Measurements from ENCODE around the gene ACP5. TPM values are rescaled to one million over a fixed set of nuclear protein-coding genes. Genes with fewer than 3 reads are reported as not detected.

ACP5 gene
- 0.79 and 2.1 TPM in 2 replicates for total RNA-seq

GRCh38 chr19:11577451-11578257 lies at the start of gene ACP5:
Gene ACP5, minus strand, starts transcription at chr19:11577645. Its CDS starts 328 bp downstream, at chr19:11577317.

GRCh38 chr19:11597202-11598102 lies 20.0 kb upstream of the ACP5 start, which contains the start of gene ZNF627:
Gene ZNF627, plus strand, starts transcription at chr19:11597483. Its CDS starts 145 bp downstream, at chr19:11597628.

GRCh38 chr19:11558881-11559828 lies 18.3 kb downstream of the ACP5 start, which contains the start of gene ELOF1:
Gene ELOF1, minus strand, starts transcription at chr19:11559230. Its CDS starts 4,883 bp downstream, at chr19:11554347.

GRCh38 chr19:11538232-11539036 lies 39.0 kb downstream of the ACP5 start, which contains the start of gene CNN1:
Gene CNN1, plus strand, starts transcription at chr19:11538851. Its CDS starts 77 bp downstream, at chr19:11538928.

GRCh38 chr19:11528551-11529341 lies 48.7 kb downstream of the ACP5 start, which contains the start of gene ECSIT:
Gene ECSIT, minus strand, starts transcription at chr19:11529134. Its CDS starts 9,964 bp downstream, at chr19:11519170.

Other genes with a start within 250 kb of the ACP5 start
- 29.8 and 39.9 TPM in 2 replicates for gene RAB3D, start 238.0 kb downstream of the ACP5 start, total RNA-seq
- gene TMEM205, start 231.4 kb downstream of the ACP5 start, total RNA-seq = 82.8 and 118 TPM in 2 replicates
- 14.9 and 15.3 TPM in 2 replicates for gene CCDC159, start 231.1 kb downstream of the ACP5 start, total RNA-seq
- gene PLPPR2, start 222.2 kb downstream of the ACP5 start, total RNA-seq = 14.1 and 15.9 TPM in 2 replicates
- 1.8 and 2.7 TPM in 2 replicates for gene SWSAP1, start 203.0 kb downstream of the ACP5 start, total RNA-seq
- gene EPOR, start 193.3 kb downstream of the ACP5 start, total RNA-seq = 1.6 and 2.4 TPM in 2 replicates
- gene RGL3, start 158.3 kb downstream of the ACP5 start, total RNA-seq = 2.4 TPM in 1 of 2 replicates, not detected in the other
- gene ODAD3, start 142.5 kb downstream of the ACP5 start, total RNA-seq = under 0.01 TPM in 1 of 2 replicates, not detected in the other
- 124 and 132 TPM in 2 replicates for gene PRKCSH, start 142.0 kb downstream of the ACP5 start, total RNA-seq
- not detected in 2 replicates for gene ELAVL3, start 96.6 kb downstream of the ACP5 start, total RNA-seq
- gene ZNF653, start 71.8 kb downstream of the ACP5 start, total RNA-seq = 6.7 and 8.0 TPM in 2 replicates
- gene ECSIT, start 48.5 kb downstream of the ACP5 start, total RNA-seq = 52.6 and 78.1 TPM in 2 replicates
- gene CNN1, start 38.8 kb downstream of the ACP5 start, total RNA-seq = 4.7 and 10.7 TPM in 2 replicates
- 14.9 and 36.8 TPM in 2 replicates for gene ELOF1, start 18.4 kb downstream of the ACP5 start, total RNA-seq
- gene ZNF627, start 19.8 kb upstream of the ACP5 start, total RNA-seq = 20.5 and 23.9 TPM in 2 replicates
- gene ZNF823, start 161.3 kb upstream of the ACP5 start, total RNA-seq = 18.7 and 29.4 TPM in 2 replicates
- gene ZNF441, start 189.4 kb upstream of the ACP5 start, total RNA-seq = 9.1 and 10.2 TPM in 2 replicates
- 1.4 and 3.5 TPM in 2 replicates for gene ZNF491, start 220.9 kb upstream of the ACP5 start, total RNA-seq
- gene ZNF440, start 236.6 kb upstream of the ACP5 start, total RNA-seq = 10.7 and 18.1 TPM in 2 replicates

Data from placental epithelial cell (primary cell).